IMR-90 (cell line): ENCODE results near the gene RARRES2.

Experiments used
- BHLHE40 ChIP-seq: fragments of 150-350 bp; IDR thresholded peaks from 2 replicates; pipeline ENCODE4 v1.6.1; 2016; ENCODE audit warnings: mild to moderate bottlenecking, low read depth, low read length
- CEBPB ChIP-seq: IDR thresholded peaks from 2 replicates; pipeline ENCODE4 v1.6.1; 2012; ENCODE audit warnings: low read depth, low read length, improper control_type of control experiment
- CHD1 ChIP-seq: IDR thresholded peaks from 2 replicates; pipeline ENCODE4 v1.6.1; 2012; ENCODE audit warnings: low read depth, low read length, improper control_type of control experiment
- CTCF ChIP-seq: conservative IDR thresholded peaks from 2 replicates; pipeline ENCODE4 v1.5.1; 2012; ENCODE audit warnings: mild to moderate bottlenecking, low read depth, low read length, improper control_type of control experiment
- MAFK ChIP-seq: IDR thresholded peaks from 2 replicates; pipeline ENCODE4 v1.6.1; 2012; ENCODE audit warnings: low read depth, low read length, improper control_type of control experiment
- MXI1 ChIP-seq: IDR thresholded peaks from 2 replicates; pipeline ENCODE4 v1.6.1; 2012; ENCODE audit warnings: low read depth, mild to moderate bottlenecking, low read length, moderate library complexity, borderline replicate concordance
- POLR2A ChIP-seq: IDR thresholded peaks from 2 replicates; pipeline ENCODE4 v1.6.1; 2012; ENCODE audit warnings: mild to moderate bottlenecking, low read depth, low read length
- RAD21 ChIP-seq: IDR thresholded peaks from 2 replicates; pipeline ENCODE4 v1.6.1; 2012; ENCODE audit warnings: low read length, improper control_type of control experiment
- RCOR1 ChIP-seq: IDR thresholded peaks from 2 replicates; pipeline ENCODE4 v1.6.1; 2012; ENCODE audit warnings: mild to moderate bottlenecking, low read length, improper control_type of control experiment; ENCODE audit not compliant: insufficient replicate concordance
- RFX5 ChIP-seq: IDR thresholded peaks from 2 replicates; pipeline ENCODE4 v1.8.0; 2012; ENCODE audit warnings: low read depth, mild to moderate bottlenecking, low read length, moderate library complexity
- SMC3 ChIP-seq: fragments of 150-350 bp; IDR thresholded peaks from 2 replicates; pipeline ENCODE4 v1.6.1; 2016; ENCODE audit warnings: low read depth, mild to moderate bottlenecking, antibody characterized with exemption, low read length, moderate library complexity
- TF ChIP-seq, protein P1 (sequence below): fragments of 150-350 bp; IDR thresholded peaks from 2 replicates; pipeline ENCODE4 v1.6.1; 2016; ENCODE audit warnings: low read depth, mild to moderate bottlenecking, low read length, moderate library complexity, borderline replicate concordance
- TF ChIP-seq, protein P2 (sequence below): fragments of 150-350 bp; IDR thresholded peaks from 2 replicates; pipeline ENCODE4 v1.6.1; 2017; ENCODE audit warnings: mild to moderate bottlenecking, antibody characterized with exemption, low read length, low read depth

DNA sequence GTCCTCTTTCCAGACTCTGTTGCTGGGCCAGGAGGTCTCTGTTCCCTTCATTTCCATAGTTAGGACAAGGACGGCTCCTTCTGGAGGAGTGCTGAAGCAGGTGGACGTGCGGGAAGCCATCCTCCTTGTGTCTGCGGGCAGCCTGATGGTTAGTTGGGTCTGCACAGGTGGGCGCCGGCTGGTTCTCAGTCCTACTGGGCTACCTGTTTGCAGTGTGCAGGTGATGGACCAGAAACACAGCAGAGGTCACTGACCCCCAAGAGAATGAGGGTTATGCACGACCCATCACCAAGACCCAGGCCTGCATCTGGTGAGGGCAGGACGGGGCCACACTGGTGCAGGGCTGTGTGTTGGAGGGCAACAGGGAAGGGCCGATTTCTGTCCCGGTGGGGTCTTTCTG is 7.8 kb downstream of the RARRES2 start:
- TF ChIP-seq CTCF (no peak), MAFK (no peak), CHD1 (no peak), CEBPB (no peak), RFX5 (no peak), POLR2A (no peak), RCOR1 (no peak), MXI1 (no peak), SMC3 (no peak), RAD21 (no peak), BHLHE40 (no peak)
- TF ChIP-seq, protein P1, sequence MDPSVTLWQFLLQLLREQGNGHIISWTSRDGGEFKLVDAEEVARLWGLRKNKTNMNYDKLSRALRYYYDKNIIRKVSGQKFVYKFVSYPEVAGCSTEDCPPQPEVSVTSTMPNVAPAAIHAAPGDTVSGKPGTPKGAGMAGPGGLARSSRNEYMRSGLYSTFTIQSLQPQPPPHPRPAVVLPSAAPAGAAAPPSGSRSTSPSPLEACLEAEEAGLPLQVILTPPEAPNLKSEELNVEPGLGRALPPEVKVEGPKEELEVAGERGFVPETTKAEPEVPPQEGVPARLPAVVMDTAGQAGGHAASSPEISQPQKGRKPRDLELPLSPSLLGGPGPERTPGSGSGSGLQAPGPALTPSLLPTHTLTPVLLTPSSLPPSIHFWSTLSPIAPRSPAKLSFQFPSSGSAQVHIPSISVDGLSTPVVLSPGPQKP: no peak
- TF ChIP-seq, protein P2, sequence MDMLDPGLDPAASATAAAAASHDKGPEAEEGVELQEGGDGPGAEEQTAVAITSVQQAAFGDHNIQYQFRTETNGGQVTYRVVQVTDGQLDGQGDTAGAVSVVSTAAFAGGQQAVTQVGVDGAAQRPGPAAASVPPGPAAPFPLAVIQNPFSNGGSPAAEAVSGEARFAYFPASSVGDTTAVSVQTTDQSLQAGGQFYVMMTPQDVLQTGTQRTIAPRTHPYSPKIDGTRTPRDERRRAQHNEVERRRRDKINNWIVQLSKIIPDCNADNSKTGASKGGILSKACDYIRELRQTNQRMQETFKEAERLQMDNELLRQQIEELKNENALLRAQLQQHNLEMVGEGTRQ: no peak
